OCI-LY3 (cell line): ENCODE results near the gene COL13A1.

Experiments
- H2AFZ ChIP-seq: fragments of 200-600, 300-600 bp; shearing (Covaris generic); 2 replicates; pipeline ENCODE4 v1.6.0; 2014; ENCODE audit warnings: antibody characterized with exemption, low read depth, low read length
- H3K27ac ChIP-seq: fragments of 200-600, 300-600 bp; sonication (generic); 2 replicates; pipeline ENCODE4 v1.5.1; 2014; ENCODE audit warnings: mild to moderate bottlenecking, low read length, moderate library complexity, mixed read lengths
- H3K27me3 ChIP-seq: fragments of 200-600, 300-600 bp; sonication (generic); 2 replicates; pipeline ENCODE4 v1.6.1; 2014; ENCODE audit warnings: low read depth, low read length, mixed read lengths
- H3K36me3 ChIP-seq: fragments of 200-600, 300-600 bp; sonication (generic); replicated peaks from 2 replicates; pipeline ENCODE3; 2014; ENCODE audit warnings: low read depth, low read length, mixed read lengths
- H3K4me1 ChIP-seq: fragments of 300-600, 200-600 bp; sonication (generic); 2 replicates; pipeline ENCODE4 v1.6.1; 2014; ENCODE audit warnings: low read length, mixed read lengths
- H3K4me2 ChIP-seq: fragments of 200-600, 300-600 bp; sonication (generic); 2 replicates; pipeline ENCODE4 v1.6.1; 2014; ENCODE audit warnings: low read length, mixed read lengths
- H3K4me3 ChIP-seq: fragments of 300-600, 200-600 bp; sonication (generic); 2 replicates; pipeline ENCODE4 v1.5.1; 2014; ENCODE audit warnings: antibody characterized with exemption, mild to moderate bottlenecking, low read length, moderate library complexity
- H3K79me2 ChIP-seq: fragments of 300-600, 200-600 bp; shearing (Covaris generic); 2 replicates; pipeline ENCODE4 v1.6.1; 2014; ENCODE audit warnings: mild to moderate bottlenecking, low read length, mixed read lengths
- H3K9ac ChIP-seq: fragments of 300-600, 200-600 bp; shearing (Covaris generic); 2 replicates; pipeline ENCODE4 v1.6.0; 2014; ENCODE audit warnings: mild to moderate bottlenecking, low read length, moderate library complexity
- H3K9me3 ChIP-seq: fragments of 200-600, 300-600 bp; shearing (Covaris generic); 2 replicates; pipeline ENCODE4 v1.6.1; 2014; ENCODE audit warnings: low read length, mixed read lengths; ENCODE audit not compliant: insufficient read depth
- H4K20me1 ChIP-seq: fragments of 200-600, 300-600 bp; sonication (generic); 2 replicates; pipeline ENCODE4 v1.6.1; 2016; ENCODE audit warnings: low read length, mixed read lengths; ENCODE audit not compliant: insufficient read depth
- EZH2phosphoT487 ChIP-seq: fragments of 200-600 bp; shearing (Covaris generic); IDR thresholded peaks from 2 replicates; pipeline ENCODE4 v1.6.1; 2018; ENCODE audit warnings: antibody characterized with exemption, mixed run types, low read depth
- TF ChIP-seq, protein P1 (sequence below): fragments of 200-600, 300-600 bp; sonication (generic); IDR thresholded peaks from 2 replicates; pipeline ENCODE4 v1.5.1; 2014; ENCODE audit warnings: antibody characterized with exemption, low read length, low read depth

COL13A1 gene

DNA sequence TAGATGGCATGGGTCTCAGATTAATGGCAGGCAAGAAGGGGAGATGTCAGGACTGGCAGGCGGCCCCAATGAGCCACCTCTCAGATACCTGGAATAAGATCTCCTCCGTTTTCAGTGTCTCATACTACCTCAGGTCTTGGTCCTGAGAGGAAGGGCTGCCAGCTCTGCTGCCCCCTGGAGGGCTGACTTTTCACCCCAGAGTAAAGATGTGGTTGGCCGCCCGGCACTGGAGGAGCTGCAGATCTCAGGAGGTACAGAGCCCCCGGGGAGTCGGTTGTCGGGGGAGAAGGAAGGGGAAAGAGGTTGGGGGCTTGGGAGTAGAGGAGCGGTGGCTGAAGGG, 642 bp upstream of the COL13A1 start:
- Histone ChIP-seq H3K27me3 (no peaks in the 10 kb centered on the region), H3K4me1 (peaks cover 2% of the 10 kb centered on the region; the same call in 1 of the 2 replicates), H3K79me2 (no peaks in the 10 kb centered on the region), H3K4me2 (peak overlapping the region; percentile 52), H3K27ac (no peak overlapping the region), H3K36me3 (no peaks in the 10 kb centered on the region), H4K20me1 (no peaks in the 10 kb centered on the region), H3K4me3 (peak overlapping the region; percentile 40), H3K9me3 (no peaks in the 10 kb centered on the region), H2AFZ (0 out of 2 replicates have a peak overlapping the region, but pooled peaks have one; percentile 13), H3K9ac (no peak overlapping the region)
- TF ChIP-seq EZH2phosphoT487, result no peak
- TF ChIP-seq, protein P1, sequence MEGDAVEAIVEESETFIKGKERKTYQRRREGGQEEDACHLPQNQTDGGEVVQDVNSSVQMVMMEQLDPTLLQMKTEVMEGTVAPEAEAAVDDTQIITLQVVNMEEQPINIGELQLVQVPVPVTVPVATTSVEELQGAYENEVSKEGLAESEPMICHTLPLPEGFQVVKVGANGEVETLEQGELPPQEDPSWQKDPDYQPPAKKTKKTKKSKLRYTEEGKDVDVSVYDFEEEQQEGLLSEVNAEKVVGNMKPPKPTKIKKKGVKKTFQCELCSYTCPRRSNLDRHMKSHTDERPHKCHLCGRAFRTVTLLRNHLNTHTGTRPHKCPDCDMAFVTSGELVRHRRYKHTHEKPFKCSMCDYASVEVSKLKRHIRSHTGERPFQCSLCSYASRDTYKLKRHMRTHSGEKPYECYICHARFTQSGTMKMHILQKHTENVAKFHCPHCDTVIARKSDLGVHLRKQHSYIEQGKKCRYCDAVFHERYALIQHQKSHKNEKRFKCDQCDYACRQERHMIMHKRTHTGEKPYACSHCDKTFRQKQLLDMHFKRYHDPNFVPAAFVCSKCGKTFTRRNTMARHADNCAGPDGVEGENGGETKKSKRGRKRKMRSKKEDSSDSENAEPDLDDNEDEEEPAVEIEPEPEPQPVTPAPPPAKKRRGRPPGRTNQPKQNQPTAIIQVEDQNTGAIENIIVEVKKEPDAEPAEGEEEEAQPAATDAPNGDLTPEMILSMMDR, result peak; percentile 58

DNA sequence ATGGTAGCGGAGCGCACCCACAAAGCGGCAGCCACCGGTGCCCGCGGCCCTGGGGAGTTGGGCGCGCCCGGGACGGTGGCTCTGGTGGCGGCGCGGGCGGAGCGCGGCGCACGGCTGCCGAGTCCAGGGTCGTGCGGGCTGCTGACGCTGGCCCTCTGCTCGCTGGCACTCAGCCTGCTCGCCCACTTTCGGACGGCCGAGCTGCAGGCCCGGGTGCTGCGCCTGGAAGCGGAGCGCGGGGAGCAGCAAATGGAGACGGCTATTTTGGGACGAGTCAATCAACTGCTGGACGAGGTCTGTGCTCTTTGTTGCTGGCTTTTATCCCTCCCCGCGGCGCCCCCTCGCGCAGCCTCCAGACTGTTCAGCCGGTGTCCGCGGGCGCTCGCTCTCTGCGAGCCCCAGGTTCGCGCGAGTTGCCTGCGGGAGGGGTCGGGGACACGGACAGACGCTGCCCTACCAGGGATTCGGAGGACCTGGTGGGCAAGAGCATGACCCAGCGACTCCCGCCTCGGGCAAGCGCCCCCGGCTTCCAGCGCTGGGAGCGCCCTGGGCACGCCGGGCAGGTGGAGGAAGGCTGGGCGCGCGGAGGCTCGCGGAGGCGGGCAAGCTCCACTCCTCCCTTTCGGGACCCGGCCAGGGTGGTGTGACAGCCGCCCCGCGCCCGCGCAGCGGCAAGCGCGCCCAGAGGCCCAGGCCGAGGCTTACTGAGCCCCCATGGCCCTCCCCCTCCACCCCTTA, 887 bp downstream of the COL13A1 start:
- H2AFZ ChIP-seq, result no peak overlapping the region
- H3K9ac ChIP-seq, result no peak overlapping the region
- no peaks in the 10 kb centered on the region for H3K27me3 ChIP-seq

DNA sequence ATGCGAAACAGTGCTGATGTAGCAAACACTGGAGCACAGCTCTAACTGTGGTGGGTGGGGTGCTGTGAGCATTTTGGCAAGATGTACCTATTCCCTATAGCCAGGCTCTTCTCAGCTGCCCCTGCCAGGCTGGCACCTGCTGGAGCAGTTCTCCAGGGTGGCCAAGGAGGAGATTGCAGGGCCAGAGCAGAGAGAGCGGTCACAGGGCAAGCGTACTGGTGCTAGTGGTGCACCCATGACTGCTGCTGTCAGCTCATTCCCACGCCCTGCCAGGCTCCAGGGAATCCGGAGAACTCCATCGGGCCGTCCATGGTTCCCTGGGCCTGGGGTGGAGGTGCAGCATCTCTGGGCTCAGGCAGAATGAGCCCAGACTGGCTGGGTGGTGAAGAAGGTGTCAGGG, 2.1 kb downstream of the COL13A1 start:
- Histone ChIP-seq H3K27me3 (no peaks in the 10 kb centered on the region), H3K9ac (no peak overlapping the region), H3K4me2 (no peak overlapping the region), H3K79me2 (no peaks in the 10 kb centered on the region), H3K4me1 (peaks cover 2% of the 10 kb centered on the region; the same call in 1 of the 2 replicates), H3K4me3 (no peak overlapping the region), H3K9me3 (no peaks in the 10 kb centered on the region), H3K36me3 (no peaks in the 10 kb centered on the region), H2AFZ (no peak overlapping the region), H4K20me1 (no peaks in the 10 kb centered on the region), H3K27ac (no peak overlapping the region)
- TF ChIP-seq EZH2phosphoT487, result no peak
- TF ChIP-seq, protein P1, result no peak

More for the DNA sequence above, 887 bp downstream of the COL13A1 start:
- Histone ChIP-seq H4K20me1 (no peaks in the 10 kb centered on the region), H3K36me3 (no peaks in the 10 kb centered on the region), H3K9me3 (no peaks in the 10 kb centered on the region), H3K79me2 (no peaks in the 10 kb centered on the region), H3K27ac (no peak overlapping the region), H3K4me1 (peaks cover 2% of the 10 kb centered on the region; the same call in 1 of the 2 replicates), H3K4me3 (no peak overlapping the region), H3K4me2 (no peak overlapping the region)
- TF ChIP-seq EZH2phosphoT487, result no peak
- TF ChIP-seq, protein P1, result no peak

DNA sequence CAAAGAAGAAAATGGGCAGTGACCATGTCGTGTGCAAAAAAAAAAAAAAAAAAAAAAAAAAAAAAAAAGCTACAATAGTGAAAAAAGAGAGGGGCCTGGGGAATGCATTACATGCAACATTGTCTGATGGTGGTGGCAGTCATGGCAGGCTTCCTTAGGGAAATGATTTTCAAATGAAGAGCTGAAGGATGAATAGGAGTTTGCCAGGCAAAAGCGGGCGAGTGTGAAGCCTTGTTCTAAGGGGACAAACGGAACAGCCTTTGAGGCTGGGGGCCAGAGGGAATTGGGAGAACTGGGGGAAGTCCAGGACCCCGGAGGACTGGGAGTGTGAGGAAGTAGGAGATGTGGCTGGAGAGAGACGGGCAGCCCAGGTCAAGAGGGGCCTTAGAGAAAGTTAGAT, 3.1 kb downstream of the COL13A1 start:
- TF ChIP-seq EZH2phosphoT487, result no peak
- Histone ChIP-seq H3K4me2 (no peak overlapping the region), H3K9me3 (no peaks in the 10 kb centered on the region), H3K27me3 (no peaks in the 10 kb centered on the region), H3K36me3 (no peaks in the 10 kb centered on the region), H3K27ac (no peak overlapping the region), H2AFZ (no peak overlapping the region), H4K20me1 (no peaks in the 10 kb centered on the region), H3K4me3 (no peak overlapping the region), H3K9ac (no peak overlapping the region), H3K4me1 (peaks cover 2% of the 10 kb centered on the region; the same call in 1 of the 2 replicates), H3K79me2 (no peaks in the 10 kb centered on the region)
